ENCODE measurements around the gene CTIF.

The CTIF gene

DNA sequence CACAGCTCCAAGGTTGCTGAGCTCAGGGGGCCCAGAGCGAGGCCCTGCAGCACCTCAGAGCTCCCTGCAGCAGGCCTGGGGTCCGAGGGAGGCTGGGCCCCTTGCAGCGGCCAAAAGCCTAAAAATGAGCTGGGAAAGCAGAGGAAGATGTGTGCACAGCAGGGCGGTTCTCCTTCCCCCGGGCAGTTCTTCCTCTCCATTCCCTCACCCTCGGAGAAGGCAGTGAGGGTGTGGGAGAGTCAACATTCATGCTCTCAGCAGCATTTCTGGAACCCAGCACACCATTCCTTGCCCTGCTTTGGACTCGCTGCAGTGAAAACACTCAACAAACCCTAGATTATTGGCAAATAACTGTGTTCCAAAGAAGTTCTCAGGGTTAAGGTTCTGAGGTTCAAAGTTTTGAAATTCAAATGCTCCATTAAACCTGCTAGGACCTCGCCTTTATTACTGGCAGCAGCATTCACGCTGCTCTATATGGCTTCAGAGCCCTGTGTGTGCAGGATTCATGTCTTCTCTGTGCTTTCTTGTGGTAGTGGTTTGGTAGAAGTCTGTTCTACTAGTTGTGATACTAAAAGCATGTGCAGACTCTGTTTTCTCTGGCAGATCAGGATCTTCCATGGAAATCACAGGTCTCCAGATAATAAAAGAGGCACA, 79.1 kb downstream of the CTIF start:
- Histone ChIP-seq H3K9me3 (ENCODE audit: low read depth, low read length) (no peaks in the 10 kb centered on the region), H3K4me3 (no peak overlapping the region), H3K9ac (ENCODE audit: insufficient read length) (no peak overlapping the region), H3K36me3 (ENCODE audit: insufficient read depth, low read length) (no peaks in the 10 kb centered on the region), H3K27ac (no peak overlapping the region)
- no peak for TF ChIP-seq FOXP2 (optimal IDR thresholded peaks at IDR 0.05; ENCODE audit: control extremely low read depth, extremely low read length, insufficient read depth)
- no peak for TF ChIP-seq POLR2AphosphoS5 (IDR thresholded peaks at IDR 0.05; ENCODE audit: borderline replicate concordance, low read depth, low read length)
- no peak for TF ChIP-seq EZH2 (IDR thresholded peaks at IDR 0.05)
- no peak for DNase-seq (ENCODE audit: low read depth, low spot score)

DNA sequence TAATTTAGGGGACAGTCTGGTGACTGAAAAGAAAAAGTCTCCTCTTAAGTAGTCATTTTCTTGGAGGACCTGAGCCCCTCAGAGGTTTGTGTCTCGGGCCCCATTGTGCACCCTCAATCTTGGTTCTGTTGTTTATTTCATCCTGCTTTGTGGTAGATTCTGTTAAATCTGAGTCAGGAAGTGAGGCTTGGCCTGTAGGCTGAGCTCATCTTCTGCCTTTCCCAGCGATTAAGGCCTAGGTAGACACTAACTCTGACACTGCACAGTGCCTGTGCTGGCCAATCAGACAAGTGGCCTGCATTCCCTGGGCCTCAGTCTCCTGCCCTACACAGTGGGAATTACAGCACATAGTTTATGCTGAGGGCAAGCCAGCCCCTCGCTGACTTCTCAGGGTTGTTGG, 80.2 kb downstream of the CTIF start:
- TF ChIP-seq FOXP2 (optimal IDR thresholded peaks at IDR 0.05; ENCODE audit: control extremely low read depth, extremely low read length, insufficient read depth) (no peak), POLR2AphosphoS5 (IDR thresholded peaks at IDR 0.05; ENCODE audit: borderline replicate concordance, low read depth, low read length) (no peak), EZH2 (IDR thresholded peaks at IDR 0.05) (no peak)
- no peak overlapping the region for H3K4me3 ChIP-seq
- no peaks in the 10 kb centered on the region for H3K9me3 ChIP-seq (ENCODE audit: low read depth, low read length)
- no peak overlapping the region for H3K27ac ChIP-seq
- no peak for DNase-seq (ENCODE audit: low read depth, low spot score)
- H3K9ac ChIP-seq (ENCODE audit: insufficient read length) = no peak overlapping the region
- no peaks in the 10 kb centered on the region for H3K36me3 ChIP-seq (ENCODE audit: insufficient read depth, low read length)

- TF ChIP-seq POLR2AphosphoS5 (IDR thresholded peaks at IDR 0.05; ENCODE audit: borderline replicate concordance, low read depth, low read length) (no peak), EZH2 (IDR thresholded peaks at IDR 0.05) (no peak), FOXP2 (optimal IDR thresholded peaks at IDR 0.05; ENCODE audit: control extremely low read depth, extremely low read length, insufficient read depth) (no peak)
- no peak overlapping the region for H3K4me3 ChIP-seq
- no peaks in the 10 kb centered on the region for H3K36me3 ChIP-seq (ENCODE audit: insufficient read depth, low read length)
- no peak overlapping the region for H3K9ac ChIP-seq (ENCODE audit: insufficient read length)
- no peak overlapping the region for H3K27ac ChIP-seq
- no peak for DNase-seq (ENCODE audit: low read depth, low spot score)
- no peaks in the 10 kb centered on the region for H3K9me3 ChIP-seq (ENCODE audit: low read depth, low read length)
Observed at GRCh38 chr18:48619501-48619900, 80.7 kb downstream of the CTIF start.

DNA sequence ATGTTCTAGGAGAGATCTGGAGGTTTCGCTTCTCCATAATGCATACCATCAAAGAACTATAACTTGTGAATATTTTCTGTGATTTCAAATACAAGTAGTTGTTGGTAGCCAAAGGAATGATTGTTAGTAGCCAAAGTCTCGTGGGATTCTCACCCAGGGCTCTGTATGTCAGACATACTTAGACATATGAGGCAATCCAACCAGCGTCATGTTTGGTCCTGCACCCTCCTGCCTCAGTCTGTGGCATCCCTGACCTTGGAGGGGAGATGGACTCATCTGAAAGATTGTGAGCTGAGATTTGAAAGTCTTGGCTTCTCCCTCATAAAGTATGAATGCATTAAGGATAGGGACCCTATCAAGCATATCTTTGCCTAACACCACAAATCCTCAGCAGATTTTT, 81.2 kb downstream of the CTIF start:
- TF ChIP-seq POLR2AphosphoS5 (IDR thresholded peaks at IDR 0.05; ENCODE audit: borderline replicate concordance, low read depth, low read length) = no peak
- no peak for TF ChIP-seq FOXP2 (optimal IDR thresholded peaks at IDR 0.05; ENCODE audit: control extremely low read depth, extremely low read length, insufficient read depth)
- TF ChIP-seq EZH2 (IDR thresholded peaks at IDR 0.05) = no peak
- no peak for DNase-seq (ENCODE audit: low read depth, low spot score)
- Histone ChIP-seq H3K9ac (ENCODE audit: insufficient read length) (no peak overlapping the region), H3K36me3 (ENCODE audit: insufficient read depth, low read length) (no peaks in the 10 kb centered on the region), H3K27ac (no peak overlapping the region), H3K9me3 (ENCODE audit: low read depth, low read length) (no peaks in the 10 kb centered on the region), H3K4me3 (no peak overlapping the region)

GRCh38 chr18:48621240-48621639, 82.4 kb downstream of the CTIF start:
- no peak for DNase-seq (ENCODE audit: low read depth, low spot score)
- Histone ChIP-seq H3K4me3 (no peak overlapping the region), H3K9me3 (ENCODE audit: low read depth, low read length) (no peaks in the 10 kb centered on the region), H3K36me3 (ENCODE audit: insufficient read depth, low read length) (no peaks in the 10 kb centered on the region), H3K9ac (ENCODE audit: insufficient read length) (no peak overlapping the region), H3K27ac (no peak overlapping the region)
- no peak for TF ChIP-seq POLR2AphosphoS5 (IDR thresholded peaks at IDR 0.05; ENCODE audit: borderline replicate concordance, low read depth, low read length)
- TF ChIP-seq FOXP2 (optimal IDR thresholded peaks at IDR 0.05; ENCODE audit: control extremely low read depth, extremely low read length, insufficient read depth) = no peak
- no peak for TF ChIP-seq EZH2 (IDR thresholded peaks at IDR 0.05)

- H3K36me3 ChIP-seq (ENCODE audit: insufficient read depth, low read length) = no peaks in the 10 kb centered on the region
- no peak for TF ChIP-seq EZH2 (IDR thresholded peaks at IDR 0.05)
- no peak for TF ChIP-seq POLR2AphosphoS5 (IDR thresholded peaks at IDR 0.05; ENCODE audit: borderline replicate concordance, low read depth, low read length)
- no peak for TF ChIP-seq FOXP2 (optimal IDR thresholded peaks at IDR 0.05; ENCODE audit: control extremely low read depth, extremely low read length, insufficient read depth)
- DNase-seq (ENCODE audit: low read depth, low spot score) = no peak
- no peak overlapping the region for H3K27ac ChIP-seq
- H3K4me3 ChIP-seq = no peak overlapping the region
- no peaks in the 10 kb centered on the region for H3K9me3 ChIP-seq (ENCODE audit: low read depth, low read length)
- H3K9ac ChIP-seq (ENCODE audit: insufficient read length) = no peak overlapping the region
Observed at GRCh38 chr18:48621815-48622555, 83.2 kb downstream of the CTIF start.

DNA sequence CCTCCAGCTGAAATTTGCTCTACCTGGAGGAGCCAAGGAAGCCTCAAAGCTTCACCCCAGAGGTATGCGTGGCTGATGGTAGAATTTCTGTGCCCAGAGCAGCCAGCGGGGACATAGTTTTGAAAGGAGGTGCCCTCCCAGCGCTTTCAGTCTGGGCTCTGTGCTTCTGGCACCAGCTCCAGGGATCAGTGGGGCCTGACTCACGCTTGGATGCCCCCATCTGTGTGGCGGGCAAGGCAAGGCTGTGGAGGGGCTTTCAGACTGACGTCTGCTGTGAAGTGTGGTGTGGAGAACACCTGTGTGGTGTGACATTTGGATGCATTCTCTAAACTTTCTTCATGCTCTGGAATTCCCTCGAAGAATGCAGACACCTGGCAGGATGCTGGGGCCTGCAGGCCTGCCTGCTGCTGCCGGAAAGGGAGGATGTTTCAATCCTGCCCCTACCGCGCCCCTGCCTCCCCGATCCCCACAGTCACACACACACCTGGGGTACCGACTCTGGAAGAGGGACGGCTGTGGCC, 84.1 kb downstream of the CTIF start:
- Histone ChIP-seq H3K36me3 (ENCODE audit: insufficient read depth, low read length) (no peaks in the 10 kb centered on the region), H3K4me3 (no peak overlapping the region), H3K27ac (no peak overlapping the region), H3K9ac (ENCODE audit: insufficient read length) (no peak overlapping the region), H3K9me3 (ENCODE audit: low read depth, low read length) (no peaks in the 10 kb centered on the region)
- DNase-seq (ENCODE audit: low read depth, low spot score) = no peak
- TF ChIP-seq POLR2AphosphoS5 (IDR thresholded peaks at IDR 0.05; ENCODE audit: borderline replicate concordance, low read depth, low read length) (no peak), FOXP2 (optimal IDR thresholded peaks at IDR 0.05; ENCODE audit: control extremely low read depth, extremely low read length, insufficient read depth) (no peak), EZH2 (IDR thresholded peaks at IDR 0.05) (no peak)

DNA sequence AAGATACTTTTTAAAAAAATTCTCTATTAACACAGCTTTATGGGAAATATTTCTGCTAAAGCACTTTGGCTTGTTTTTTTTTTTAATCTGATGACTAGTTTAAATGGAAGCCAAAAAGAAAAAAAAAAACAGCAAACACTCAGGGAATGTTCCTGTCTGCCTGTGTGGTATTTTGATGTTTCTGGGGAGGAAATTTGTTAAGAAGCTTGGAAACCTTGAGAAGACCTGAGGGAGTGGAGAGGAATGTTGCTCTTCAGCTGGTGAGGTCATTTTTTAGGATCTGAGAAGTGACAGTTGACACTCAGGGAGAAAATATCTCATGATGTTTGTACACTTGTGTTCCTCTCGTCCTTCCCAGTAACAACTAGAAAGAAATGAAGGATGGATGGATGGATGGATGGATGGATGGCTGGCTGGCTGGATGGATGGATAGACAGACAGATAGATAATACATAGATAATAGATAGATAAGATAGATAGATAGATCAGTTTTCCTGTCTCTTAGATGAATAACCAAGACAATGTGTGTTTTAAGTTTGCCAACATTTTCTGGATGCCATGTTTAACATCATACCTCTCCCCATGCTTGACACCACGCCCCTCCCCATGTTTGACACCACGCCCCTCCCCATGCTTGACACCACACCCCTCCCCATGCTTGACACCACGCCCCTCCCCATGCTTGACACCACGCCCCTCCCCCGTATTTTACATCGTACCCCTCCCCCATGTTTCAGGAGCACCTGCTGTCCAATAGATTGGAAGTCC, 84.8 kb downstream of the CTIF start:
- Histone ChIP-seq H3K27ac (no peak overlapping the region), H3K9ac (ENCODE audit: insufficient read length) (no peak overlapping the region), H3K36me3 (ENCODE audit: insufficient read depth, low read length) (no peaks in the 10 kb centered on the region), H3K4me3 (no peak overlapping the region), H3K9me3 (ENCODE audit: low read depth, low read length) (no peaks in the 10 kb centered on the region)
- DNase-seq (ENCODE audit: low read depth, low spot score) = no peak
- TF ChIP-seq EZH2 (IDR thresholded peaks at IDR 0.05) (no peak), FOXP2 (optimal IDR thresholded peaks at IDR 0.05; ENCODE audit: control extremely low read depth, extremely low read length, insufficient read depth) (no peak), POLR2AphosphoS5 (IDR thresholded peaks at IDR 0.05; ENCODE audit: borderline replicate concordance, low read depth, low read length) (no peak)
